ENCODE results near the gene MRGPRE.

GRCh38 chr11:3206922-3207204 is 25.4 kb downstream of the MRGPRE start:
- TF ChIP-seq EZH2phosphoT487 (IDR thresholded peaks at IDR 0.05; ENCODE audit: insufficient read depth, low read depth) (no peak), EZH2 (IDR thresholded peaks at IDR 0.05; ENCODE audit: insufficient read depth, poor library complexity, severe bottlenecking) (no peak)

Measured in GM23248 (cell line).